DND-41 (cell line): ENCODE data around the gene IL1RL2.

ENCODE experiments used
- ATAC-seq: fragments of 200-7000 bp; cut with Tn5 transposase; 3 replicates; pipeline ENCODE4 v1.9.1; 2021; ENCODE audit warnings: low read depth; ENCODE audit not compliant: insufficient read depth
- DNase-seq: peaks from one replicate; pipeline ENCODE4 v3.0.0-alpha.2; 2020
- H2AFZ ChIP-seq: 2 replicates; pipeline ENCODE4 v1.6.0; 2012; ENCODE audit warnings: low read depth, low read length
- H3K27ac ChIP-seq: 2 replicates; pipeline ENCODE4 v1.5.1; 2012; ENCODE audit warnings: low read length, inconsistent platforms
- H3K27me3 ChIP-seq: fragments of 200-600 bp; sonication (generic); 2 replicates; pipeline ENCODE4 v1.6.0; 2012; ENCODE audit warnings: low read length, mild to moderate bottlenecking, inconsistent platforms; ENCODE audit not compliant: insufficient read depth, poor library complexity
- H3K36me3 ChIP-seq: 2 replicates; pipeline ENCODE4 v1.5.1; 2012; ENCODE audit warnings: low read length, inconsistent platforms; ENCODE audit not compliant: insufficient read depth
- H3K4me1 ChIP-seq: 2 replicates; pipeline ENCODE4 v1.5.1; 2012; ENCODE audit warnings: mild to moderate bottlenecking, low read length; ENCODE audit not compliant: insufficient read depth
- H3K4me2 ChIP-seq: 2 replicates; pipeline ENCODE4 v1.6.0; 2012; ENCODE audit warnings: mild to moderate bottlenecking, moderate library complexity, low read length, inconsistent platforms; ENCODE audit not compliant: insufficient read depth
- H3K4me3 ChIP-seq, 2 experiments: fragments of 200-600 bp in 1 of 2; shearing (Covaris generic) in 1 of 2; 2 replicates each; pipeline ENCODE4 v1.5.1; 2012 to 2016; ENCODE audit warnings: inconsistent platforms in 2 of 2, low read length in 2 of 2, mild to moderate bottlenecking in 2 of 2, low read depth in 1 of 2, moderate library complexity in 1 of 2
- H3K79me2 ChIP-seq: 2 replicates; pipeline ENCODE4 v1.6.0; 2012; ENCODE audit warnings: low read length, inconsistent platforms; ENCODE audit not compliant: insufficient read depth
- H3K9ac ChIP-seq: 2 replicates; pipeline ENCODE4 v1.6.0; 2012; ENCODE audit warnings: low read depth, mild to moderate bottlenecking, inconsistent platforms, low read length, moderate library complexity
- H3K9me3 ChIP-seq: 2 replicates; pipeline ENCODE4 v1.5.1; 2012; ENCODE audit warnings: low read length, moderate library complexity, mild to moderate bottlenecking, inconsistent platforms; ENCODE audit not compliant: insufficient read depth, severe bottlenecking
- H4K20me1 ChIP-seq: 2 replicates; pipeline ENCODE4 v1.6.0; 2012; ENCODE audit warnings: low read length; ENCODE audit not compliant: insufficient read depth
- CTCF ChIP-seq: IDR thresholded peaks from 2 replicates; pipeline ENCODE4 v1.5.1; 2012; ENCODE audit warnings: borderline replicate concordance, low read length, moderate library complexity, mild to moderate bottlenecking; ENCODE audit not compliant: poor library complexity, severe bottlenecking; ENCODE audit errors: extremely low read depth
- EZH2 ChIP-seq: IDR thresholded peaks from 3 replicates; pipeline ENCODE4 v1.6.1; 2012; ENCODE audit warnings: borderline replicate concordance, low read depth, mild to moderate bottlenecking, moderate library complexity, low read length, inconsistent platforms; ENCODE audit not compliant: severe bottlenecking

IL1RL2 gene

GRCh38 chr2:102279391-102279735, 92.5 kb downstream of the IL1RL2 start:
- Histone ChIP-seq H3K4me1 (no peaks in the 10 kb centered on the region), H3K27ac (no peak overlapping the region), H3K36me3 (no peaks in the 10 kb centered on the region), H4K20me1 (no peaks in the 10 kb centered on the region), H3K27me3 (peaks cover 7% of the 10 kb centered on the region), H2AFZ (no peak overlapping the region), H3K79me2 (no peaks in the 10 kb centered on the region), H3K9ac (no peak overlapping the region), H3K4me3 (no peak overlapping the region), H3K9me3 (peaks cover 10% of the 10 kb centered on the region), H3K4me2 (no peak overlapping the region)
- TF ChIP-seq EZH2 (no peak), CTCF (no peak)
- DNase-seq (no peak), ATAC-seq (no peak)

- Histone ChIP-seq H3K4me3 (no peak overlapping the region), H3K4me1 (no peaks in the 10 kb centered on the region), H3K9ac (no peak overlapping the region), H3K27me3 (peaks cover 7% of the 10 kb centered on the region), H4K20me1 (no peaks in the 10 kb centered on the region), H3K36me3 (no peaks in the 10 kb centered on the region), H3K4me2 (no peak overlapping the region), H3K27ac (no peak overlapping the region), H2AFZ (no peak overlapping the region), H3K79me2 (no peaks in the 10 kb centered on the region), H3K9me3 (no peaks in the 10 kb centered on the region)
- no peak for ATAC-seq
- DNase-seq = no peak
- TF ChIP-seq CTCF = no peak
- no peak for TF ChIP-seq EZH2
These were observed 95.9 kb downstream of the IL1RL2 start for GRCh38 chr2:102282678-102283091.

- no peak overlapping the region for H3K27ac ChIP-seq
- no peak overlapping the region for H3K9ac ChIP-seq
- H4K20me1 ChIP-seq = no peaks in the 10 kb centered on the region
- DNase-seq (no peak), ATAC-seq (no peak)
- no peak overlapping the region for H3K4me3 ChIP-seq
- peaks cover 6% of the 10 kb centered on the region for H3K27me3 ChIP-seq
- H3K36me3 ChIP-seq = no peaks in the 10 kb centered on the region
- no peaks in the 10 kb centered on the region for H3K9me3 ChIP-seq
- H3K4me2 ChIP-seq = no peak overlapping the region
- no peaks in the 10 kb centered on the region for H3K79me2 ChIP-seq
- TF ChIP-seq CTCF (no peak), EZH2 (no peak)
- H2AFZ ChIP-seq = no peak overlapping the region
- no peaks in the 10 kb centered on the region for H3K4me1 ChIP-seq
These were observed 97.2 kb downstream of the IL1RL2 start for GRCh38 chr2:102283996-102284395.

- Histone ChIP-seq H3K79me2 (no peaks in the 10 kb centered on the region), H3K36me3 (no peaks in the 10 kb centered on the region), H2AFZ (no peak overlapping the region), H3K4me3 (no peak overlapping the region), H3K27ac (no peak overlapping the region), H3K27me3 (peaks cover 4% of the 10 kb centered on the region), H4K20me1 (no peaks in the 10 kb centered on the region), H3K4me1 (no peaks in the 10 kb centered on the region), H3K9ac (no peak overlapping the region), H3K9me3 (no peaks in the 10 kb centered on the region), H3K4me2 (no peak overlapping the region)
- ATAC-seq = no peak
- TF ChIP-seq EZH2 (no peak), CTCF (no peak)
- DNase-seq = no peak
These were observed 97.8 kb downstream of the IL1RL2 start for GRCh38 chr2:102284611-102285010.
